Tibial nerve (tissue), 3 donors: ENCODE results near the gene WNK4.
"Not testable (repeated sequence)": the region's sequence is repeated elsewhere in the genome, so short reads cannot be mapped to it uniquely, and the experiment has no call there.

Experiments used
- POLR2A ChIP-seq, 2 donors: fragments of 450-650 bp; IDR thresholded peaks; one replicate each; pipeline ENCODE4 v1.6.1; 2017; ENCODE audit warnings: antibody characterized with exemption in 2 of 2, mild to moderate bottlenecking in 2 of 2, moderate library complexity in 2 of 2
- TF ChIP-seq, protein P1 (sequence below), 5 experiments: fragments of 200-600 bp in 3 of 5; fragments of 450-650 bp in 2 of 5; sonication (generic) in 3 of 5; IDR thresholded peaks; one replicate each; pipeline ENCODE4 v1.5.1; 2016 to 2019; ENCODE audit warnings: antibody characterized with exemption in 5 of 5, mild to moderate bottlenecking in 3 of 5, moderate library complexity in 2 of 5

GRCh38 chr17:42768006-42768405 is 12.4 kb upstream of the WNK4 start:
- TF ChIP-seq, protein P1, sequence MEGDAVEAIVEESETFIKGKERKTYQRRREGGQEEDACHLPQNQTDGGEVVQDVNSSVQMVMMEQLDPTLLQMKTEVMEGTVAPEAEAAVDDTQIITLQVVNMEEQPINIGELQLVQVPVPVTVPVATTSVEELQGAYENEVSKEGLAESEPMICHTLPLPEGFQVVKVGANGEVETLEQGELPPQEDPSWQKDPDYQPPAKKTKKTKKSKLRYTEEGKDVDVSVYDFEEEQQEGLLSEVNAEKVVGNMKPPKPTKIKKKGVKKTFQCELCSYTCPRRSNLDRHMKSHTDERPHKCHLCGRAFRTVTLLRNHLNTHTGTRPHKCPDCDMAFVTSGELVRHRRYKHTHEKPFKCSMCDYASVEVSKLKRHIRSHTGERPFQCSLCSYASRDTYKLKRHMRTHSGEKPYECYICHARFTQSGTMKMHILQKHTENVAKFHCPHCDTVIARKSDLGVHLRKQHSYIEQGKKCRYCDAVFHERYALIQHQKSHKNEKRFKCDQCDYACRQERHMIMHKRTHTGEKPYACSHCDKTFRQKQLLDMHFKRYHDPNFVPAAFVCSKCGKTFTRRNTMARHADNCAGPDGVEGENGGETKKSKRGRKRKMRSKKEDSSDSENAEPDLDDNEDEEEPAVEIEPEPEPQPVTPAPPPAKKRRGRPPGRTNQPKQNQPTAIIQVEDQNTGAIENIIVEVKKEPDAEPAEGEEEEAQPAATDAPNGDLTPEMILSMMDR (IDR thresholded peaks at IDR 0.05): not testable (repeated sequence)
- not testable (repeated sequence) for TF ChIP-seq POLR2A (IDR thresholded peaks at IDR 0.05)
